Fibroblast of the aortic adventitia (primary cell): ENCODE results near the gene SSTR1. TPM values are rescaled to one million over a fixed set of nuclear protein-coding genes. Genes with fewer than 3 reads are reported as not detected.
A peak's percentile ranks its signal among the peaks of the same experiment; 100 is the strongest.

Source experiments
- DNase-seq: peaks from one replicate; pipeline ENCODE4 v3.0.0-alpha.2; 2010; ENCODE audit warnings: low read depth
- H3K4me3 ChIP-seq: 2 replicates; pipeline ENCODE4 v1.5.1; 2011; ENCODE audit warnings: low read depth, mild to moderate bottlenecking, control low read depth, low read length, moderate library complexity
- total RNA-seq: library from RNA; depleted of rRNA; stranded (reverse); fragments of >200 nt; gene quantifications from 2 replicates; pipeline ENCODE4 v1.2.3, GENCODE V29; 2012; ENCODE audit warnings: low replicate concordance
- TF ChIP-seq, protein P1 (sequence below): IDR thresholded peaks from 2 replicates; pipeline ENCODE4 v1.5.1; 2011; ENCODE audit warnings: mild to moderate bottlenecking, low read length, control low read depth, inconsistent platforms; ENCODE audit not compliant: insufficient read depth

SSTR1 gene
- 0.57 and 0.63 TPM in 2 replicates for total RNA-seq

GRCh38 chr14:38207736-38208617 lies at the start of gene SSTR1:
Gene SSTR1, plus strand, starts transcription at chr14:38207904. Its CDS starts 1,486 bp downstream, at chr14:38209390.
- TF ChIP-seq, protein P1, sequence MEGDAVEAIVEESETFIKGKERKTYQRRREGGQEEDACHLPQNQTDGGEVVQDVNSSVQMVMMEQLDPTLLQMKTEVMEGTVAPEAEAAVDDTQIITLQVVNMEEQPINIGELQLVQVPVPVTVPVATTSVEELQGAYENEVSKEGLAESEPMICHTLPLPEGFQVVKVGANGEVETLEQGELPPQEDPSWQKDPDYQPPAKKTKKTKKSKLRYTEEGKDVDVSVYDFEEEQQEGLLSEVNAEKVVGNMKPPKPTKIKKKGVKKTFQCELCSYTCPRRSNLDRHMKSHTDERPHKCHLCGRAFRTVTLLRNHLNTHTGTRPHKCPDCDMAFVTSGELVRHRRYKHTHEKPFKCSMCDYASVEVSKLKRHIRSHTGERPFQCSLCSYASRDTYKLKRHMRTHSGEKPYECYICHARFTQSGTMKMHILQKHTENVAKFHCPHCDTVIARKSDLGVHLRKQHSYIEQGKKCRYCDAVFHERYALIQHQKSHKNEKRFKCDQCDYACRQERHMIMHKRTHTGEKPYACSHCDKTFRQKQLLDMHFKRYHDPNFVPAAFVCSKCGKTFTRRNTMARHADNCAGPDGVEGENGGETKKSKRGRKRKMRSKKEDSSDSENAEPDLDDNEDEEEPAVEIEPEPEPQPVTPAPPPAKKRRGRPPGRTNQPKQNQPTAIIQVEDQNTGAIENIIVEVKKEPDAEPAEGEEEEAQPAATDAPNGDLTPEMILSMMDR, result no peak

GRCh38 chr14:38158468-38158867 lies 49.2 kb upstream of the SSTR1 start:
- DNase-seq, result no peak
- H3K4me3 ChIP-seq, result no peak overlapping the region
- TF ChIP-seq, protein P1, result no peak

More at GRCh38 chr14:38207736-38208617, at the start of gene SSTR1:
- peak within 1 kb of the TSS; percentile 40 for H3K4me3 ChIP-seq
- DNase-seq, result peak; percentile 4

- TF ChIP-seq, protein P1, result no peak
- DNase-seq, result no peak
- no peak overlapping the region for H3K4me3 ChIP-seq
Measured at GRCh38 chr14:38168416-38168815, 39.3 kb upstream of the SSTR1 start.

GRCh38 chr14:38171197-38171596 lies 36.5 kb upstream of the SSTR1 start:
- TF ChIP-seq, protein P1, result no peak
- H3K4me3 ChIP-seq, result no peak overlapping the region
- DNase-seq, result no peak

DNA sequence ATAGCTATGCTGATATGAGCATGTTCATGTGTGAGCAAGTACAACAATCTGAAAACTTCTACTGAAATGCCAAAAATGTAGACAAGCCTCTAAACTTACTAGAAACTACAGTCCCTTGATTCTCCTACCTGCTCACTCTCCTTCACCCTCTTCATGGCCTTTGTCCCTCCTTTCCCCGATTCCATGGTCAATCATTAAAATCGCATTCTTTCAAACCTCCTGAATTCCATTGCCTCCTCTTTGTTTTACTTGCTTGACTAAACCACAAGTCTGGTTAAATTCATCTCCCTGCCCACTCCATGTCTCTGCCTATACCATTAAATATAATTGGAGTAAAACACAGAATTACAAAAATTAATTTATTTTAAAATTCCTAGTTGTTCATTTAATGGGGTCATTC lies 33.0 kb upstream of the SSTR1 start:
- H3K4me3 ChIP-seq, result no peak overlapping the region
- no peak for DNase-seq
- TF ChIP-seq, protein P1, result no peak

GRCh38 chr14:38175658-38176057 lies 32.0 kb upstream of the SSTR1 start:
- DNase-seq, result no peak
- TF ChIP-seq, protein P1, result no peak
- H3K4me3 ChIP-seq, result no peak overlapping the region
